IPS-15b (cell line): Measurements from ENCODE around the gene DCP2.

ENCODE experiments used
- H3K27me3 ChIP-seq: one replicate; pipeline ENCODE4 v1.6.1; 2013; ENCODE audit warnings: low read length; ENCODE audit not compliant: control insufficient read depth, insufficient read depth
- H3K36me3 ChIP-seq: one replicate; pipeline ENCODE4 v1.6.1; 2013; ENCODE audit warnings: low read length; ENCODE audit not compliant: control insufficient read depth, insufficient read depth
- H3K4me1 ChIP-seq: one replicate; pipeline ENCODE4 v1.6.1; 2013; ENCODE audit warnings: mild to moderate bottlenecking, low read length; ENCODE audit not compliant: control insufficient read depth, insufficient read depth
- H3K4me3 ChIP-seq: one replicate; pipeline ENCODE4 v1.5.1; 2013; ENCODE audit warnings: low read depth, low read length
- H3K9ac ChIP-seq: one replicate; pipeline ENCODE4 v1.6.1; 2013; ENCODE audit warnings: low read depth, mild to moderate bottlenecking, low read length
- H3K9me3 ChIP-seq: one replicate; pipeline ENCODE4 v1.6.1; 2013; ENCODE audit warnings: mild to moderate bottlenecking, low read length; ENCODE audit not compliant: control insufficient read depth, insufficient read depth

Gene DCP2

GRCh38 chr5:113038714-113039113, 62.1 kb downstream of the DCP2 start:
- H3K27me3 ChIP-seq, result no peaks in the 10 kb centered on the region
- H3K9me3 ChIP-seq, result no peaks in the 10 kb centered on the region
- H3K4me3 ChIP-seq, result no peak overlapping the region
- no peaks in the 10 kb centered on the region for H3K36me3 ChIP-seq
- no peak overlapping the region for H3K9ac ChIP-seq
- H3K4me1 ChIP-seq, result peaks cover 8% of the 10 kb centered on the region

GRCh38 chr5:113039229-113039933, 62.8 kb downstream of the DCP2 start:
- Histone ChIP-seq H3K9ac (no peak overlapping the region), H3K9me3 (no peaks in the 10 kb centered on the region), H3K4me1 (peaks cover 8% of the 10 kb centered on the region), H3K4me3 (no peak overlapping the region), H3K27me3 (no peaks in the 10 kb centered on the region), H3K36me3 (no peaks in the 10 kb centered on the region)

GRCh38 chr5:113039934-113040285, 63.3 kb downstream of the DCP2 start:
- Histone ChIP-seq H3K27me3 (no peaks in the 10 kb centered on the region), H3K36me3 (no peaks in the 10 kb centered on the region), H3K9ac (no peak overlapping the region), H3K4me1 (peaks cover 8% of the 10 kb centered on the region), H3K4me3 (no peak overlapping the region), H3K9me3 (no peaks in the 10 kb centered on the region)

GRCh38 chr5:113040672-113041260, 64.2 kb downstream of the DCP2 start:
- Histone ChIP-seq H3K27me3 (no peaks in the 10 kb centered on the region), H3K36me3 (no peaks in the 10 kb centered on the region), H3K4me3 (no peak overlapping the region), H3K4me1 (peaks cover 8% of the 10 kb centered on the region), H3K9ac (no peak overlapping the region), H3K9me3 (no peaks in the 10 kb centered on the region)

GRCh38 chr5:113042491-113043243, 66.1 kb downstream of the DCP2 start:
- Histone ChIP-seq H3K9ac (no peak overlapping the region), H3K9me3 (no peaks in the 10 kb centered on the region), H3K27me3 (no peaks in the 10 kb centered on the region), H3K4me3 (no peak overlapping the region), H3K36me3 (peaks cover 6% of the 10 kb centered on the region), H3K4me1 (no peaks in the 10 kb centered on the region)

- Histone ChIP-seq H3K4me3 (no peak overlapping the region), H3K4me1 (no peaks in the 10 kb centered on the region), H3K9me3 (no peaks in the 10 kb centered on the region), H3K9ac (no peak overlapping the region), H3K36me3 (peaks cover 6% of the 10 kb centered on the region), H3K27me3 (no peaks in the 10 kb centered on the region)
These were observed 66.9 kb downstream of the DCP2 start for GRCh38 chr5:113043491-113043931.

GRCh38 chr5:113044776-113045465, 68.3 kb downstream of the DCP2 start:
- H3K36me3 ChIP-seq, result peaks cover 8% of the 10 kb centered on the region
- no peaks in the 10 kb centered on the region for H3K4me1 ChIP-seq
- H3K4me3 ChIP-seq, result no peak overlapping the region
- H3K27me3 ChIP-seq, result no peaks in the 10 kb centered on the region
- H3K9ac ChIP-seq, result no peak overlapping the region
- H3K9me3 ChIP-seq, result no peaks in the 10 kb centered on the region

- no peaks in the 10 kb centered on the region for H3K4me1 ChIP-seq
- H3K9ac ChIP-seq, result no peak overlapping the region
- H3K9me3 ChIP-seq, result no peaks in the 10 kb centered on the region
- H3K27me3 ChIP-seq, result no peaks in the 10 kb centered on the region
- H3K36me3 ChIP-seq, result peaks cover 8% of the 10 kb centered on the region
- no peak overlapping the region for H3K4me3 ChIP-seq
These were observed 70.6 kb downstream of the DCP2 start for GRCh38 chr5:113047234-113047633.

GRCh38 chr5:113047733-113048652, 71.4 kb downstream of the DCP2 start:
- H3K36me3 ChIP-seq, result peaks cover 8% of the 10 kb centered on the region
- H3K9me3 ChIP-seq, result no peaks in the 10 kb centered on the region
- H3K4me3 ChIP-seq, result no peak overlapping the region
- no peak overlapping the region for H3K9ac ChIP-seq
- no peaks in the 10 kb centered on the region for H3K27me3 ChIP-seq
- no peaks in the 10 kb centered on the region for H3K4me1 ChIP-seq

- no peaks in the 10 kb centered on the region for H3K9me3 ChIP-seq
- no peak overlapping the region for H3K9ac ChIP-seq
- no peaks in the 10 kb centered on the region for H3K4me1 ChIP-seq
- H3K27me3 ChIP-seq, result no peaks in the 10 kb centered on the region
- H3K36me3 ChIP-seq, result peaks cover 13% of the 10 kb centered on the region
- H3K4me3 ChIP-seq, result no peak overlapping the region
These were observed 72.3 kb downstream of the DCP2 start for GRCh38 chr5:113048931-113049330.
